Hematopoietic multipotent progenitor cell treated with erythropoietin and hydrocortisone succinate and interleukin-3 and kit ligand, for 8 days (in vitro differentiated cells): Measurements from ENCODE around the gene HSPB3.
"Not testable (repeated sequence)": the region's sequence is repeated elsewhere in the genome, so short reads cannot be mapped to it uniquely, and the experiment has no call there.

Experiments used
- DNase-seq: peaks from one replicate; pipeline ENCODE4 v3.0.0-alpha.2; 2015

HSPB3 gene, protein sequence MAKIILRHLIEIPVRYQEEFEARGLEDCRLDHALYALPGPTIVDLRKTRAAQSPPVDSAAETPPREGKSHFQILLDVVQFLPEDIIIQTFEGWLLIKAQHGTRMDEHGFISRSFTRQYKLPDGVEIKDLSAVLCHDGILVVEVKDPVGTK

DNA sequence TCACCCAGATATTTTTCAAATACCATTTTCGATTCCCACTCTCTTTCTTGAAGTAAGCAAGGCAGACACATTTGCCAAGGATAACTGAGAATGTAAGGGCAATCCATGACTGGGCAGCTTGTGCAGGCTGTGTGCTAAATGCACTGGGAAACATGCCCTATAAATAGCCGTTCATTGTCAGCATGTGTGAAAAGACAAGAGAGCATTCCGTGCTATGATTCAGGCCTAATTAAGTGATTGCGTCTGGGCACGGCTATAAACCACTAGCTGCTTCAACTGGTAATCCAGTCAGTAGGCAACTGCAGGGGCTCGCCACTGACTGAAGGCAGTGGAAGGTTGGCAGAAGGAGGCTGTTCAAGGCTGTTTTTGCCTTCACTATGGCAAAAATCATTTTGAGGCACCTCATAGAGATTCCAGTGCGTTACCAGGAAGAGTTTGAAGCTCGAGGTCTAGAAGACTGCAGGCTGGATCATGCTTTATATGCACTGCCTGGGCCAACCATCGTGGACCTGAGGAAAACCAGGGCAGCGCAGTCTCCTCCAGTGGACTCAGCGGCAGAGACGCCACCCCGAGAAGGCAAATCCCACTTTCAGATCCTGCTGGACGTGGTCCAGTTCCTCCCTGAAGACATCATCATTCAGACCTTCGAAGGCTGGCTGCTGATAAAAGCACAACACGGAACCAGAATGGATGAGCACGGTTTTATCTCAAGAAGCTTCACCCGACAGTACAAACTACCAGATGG is at the start of gene HSPB3:
Gene HSPB3 (plus strand): TSS at position 287 of the 745 bp plus-strand sequence. CDS start 91 bp downstream, at position 378.
- no peak for DNase-seq

DNA sequence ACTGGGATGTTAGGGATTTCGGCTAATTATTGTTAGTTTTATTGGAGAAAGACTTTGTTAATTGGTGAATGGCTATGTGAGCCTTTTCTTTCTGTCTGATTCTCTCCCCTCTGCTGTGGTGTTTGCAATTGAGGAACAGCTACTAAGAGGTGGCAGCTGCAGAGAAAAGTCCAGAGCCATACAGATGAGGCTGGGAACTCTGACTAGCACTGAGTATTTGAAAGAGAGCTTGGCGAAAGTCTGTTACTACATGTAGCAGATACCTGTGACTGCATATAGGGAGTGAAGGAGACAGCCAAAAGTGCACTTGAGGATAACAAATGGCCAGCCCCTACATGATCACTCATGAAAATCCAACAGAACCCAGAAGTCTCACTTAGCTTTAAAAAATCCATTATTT is 44.3 kb upstream of the HSPB3 start:
- DNase-seq: no peak

DNA sequence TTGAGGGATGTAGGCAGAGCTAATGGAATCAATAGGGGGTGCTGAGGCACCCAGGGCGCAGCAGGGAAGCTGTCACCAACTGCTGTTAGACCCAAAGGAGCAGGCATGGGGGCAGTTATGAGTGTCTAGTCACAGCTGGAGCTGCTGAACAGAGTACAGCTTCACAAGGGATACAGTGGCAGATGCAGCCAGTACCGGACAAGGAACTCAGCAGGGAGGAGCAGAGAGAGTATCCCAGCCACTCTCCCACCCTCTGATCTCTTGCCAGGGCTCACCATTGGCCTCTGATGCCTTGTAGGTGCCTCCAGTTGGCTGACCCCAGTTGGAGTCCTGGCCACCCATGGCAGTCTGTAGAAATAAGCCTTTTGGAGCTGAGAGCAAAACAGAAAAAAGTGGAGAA is 42.6 kb upstream of the HSPB3 start:
- DNase-seq: no peak

DNA sequence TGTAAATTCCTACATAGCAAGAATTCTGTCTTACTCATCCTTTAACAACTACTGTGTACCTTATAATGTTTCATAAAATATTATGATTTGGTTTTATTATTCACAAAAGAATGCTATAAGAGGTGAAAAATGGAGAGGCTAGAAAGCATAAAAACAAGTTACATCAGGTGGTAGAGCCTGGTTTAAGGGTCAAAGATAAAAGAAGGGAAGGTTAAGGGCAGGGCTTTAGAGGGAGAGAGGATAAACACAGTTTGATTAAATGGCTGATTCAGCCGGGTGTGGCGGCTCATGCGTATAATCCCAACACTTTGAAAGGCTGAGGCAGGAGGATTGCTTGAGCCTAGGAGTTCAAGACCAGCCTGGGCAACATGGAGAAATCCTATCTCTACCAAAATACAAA is 40.4 kb upstream of the HSPB3 start:
- DNase-seq: no peak

DNA sequence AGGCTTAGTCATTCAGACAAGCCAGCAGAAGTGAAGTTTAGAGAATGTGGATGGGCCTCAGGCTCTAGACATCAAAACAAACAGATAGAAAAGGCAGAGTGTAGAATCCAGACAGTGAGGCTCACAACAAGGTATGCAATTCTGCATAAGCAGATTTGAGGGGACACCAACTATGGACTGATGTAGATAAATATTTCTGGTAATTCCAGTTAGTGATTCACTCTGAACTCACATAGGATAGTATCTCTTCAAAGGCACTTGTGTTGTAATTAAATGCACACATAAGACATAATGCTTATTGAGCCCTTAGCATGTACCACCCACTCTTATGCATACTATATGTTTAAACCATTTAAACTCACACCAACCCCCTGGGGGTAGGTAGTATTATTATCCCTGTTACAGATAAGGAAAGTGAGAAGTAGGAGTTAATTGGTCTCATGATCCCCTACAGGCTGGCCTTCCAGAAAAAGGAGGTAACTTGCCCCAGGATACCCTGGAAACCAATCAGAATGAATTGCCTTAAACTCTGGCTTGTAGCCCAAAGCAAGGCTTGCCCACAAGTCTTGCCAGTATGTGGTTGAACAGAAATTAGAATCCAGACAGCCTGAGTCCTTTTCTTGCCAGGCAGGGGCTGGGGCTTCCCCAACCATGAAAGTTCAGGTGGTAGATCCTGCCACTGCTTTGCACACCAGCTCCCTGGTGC is 39.5 kb upstream of the HSPB3 start:
- DNase-seq: peak; percentile 16

DNA sequence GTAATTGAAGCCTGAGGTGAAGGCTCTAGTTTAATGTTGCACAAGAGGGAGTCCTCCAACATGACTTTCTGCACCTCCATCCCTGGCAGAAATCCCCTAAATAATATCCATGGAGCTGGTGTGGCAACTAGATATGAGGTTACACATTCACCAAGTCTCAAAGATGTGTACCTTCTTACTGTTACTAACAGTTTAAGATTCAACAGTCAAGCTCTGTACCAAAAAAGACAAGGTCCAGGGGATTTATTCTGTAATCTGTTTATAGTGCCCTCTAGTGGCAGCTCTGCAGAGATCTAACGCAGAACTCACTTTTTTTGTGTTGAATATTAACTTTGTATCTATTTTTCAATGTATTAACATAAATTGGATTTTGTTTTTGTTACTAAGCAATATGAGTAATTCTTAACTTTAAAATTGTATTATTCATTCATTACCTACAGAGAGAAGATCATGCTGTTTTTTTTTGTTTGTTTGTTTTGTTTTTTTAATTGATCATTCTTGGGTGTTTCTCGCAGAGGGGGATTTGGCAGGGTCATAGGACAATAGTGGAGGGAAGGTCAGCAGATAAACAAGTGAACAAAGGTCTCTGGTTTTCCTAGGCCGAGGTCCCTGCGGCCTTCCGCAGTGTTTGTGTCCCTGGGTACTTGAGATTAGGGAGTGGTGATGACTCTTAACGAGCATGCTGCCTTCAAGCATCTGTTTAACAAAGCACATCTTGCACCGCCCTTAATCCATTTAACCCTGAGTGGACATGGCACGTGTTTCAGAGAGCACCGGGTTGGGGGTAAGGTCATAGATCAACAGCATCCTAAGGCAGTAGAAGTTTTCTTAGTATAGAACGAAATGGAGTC is 35.7 kb upstream of the HSPB3 start:
- DNase-seq: peak; percentile 77

DNA sequence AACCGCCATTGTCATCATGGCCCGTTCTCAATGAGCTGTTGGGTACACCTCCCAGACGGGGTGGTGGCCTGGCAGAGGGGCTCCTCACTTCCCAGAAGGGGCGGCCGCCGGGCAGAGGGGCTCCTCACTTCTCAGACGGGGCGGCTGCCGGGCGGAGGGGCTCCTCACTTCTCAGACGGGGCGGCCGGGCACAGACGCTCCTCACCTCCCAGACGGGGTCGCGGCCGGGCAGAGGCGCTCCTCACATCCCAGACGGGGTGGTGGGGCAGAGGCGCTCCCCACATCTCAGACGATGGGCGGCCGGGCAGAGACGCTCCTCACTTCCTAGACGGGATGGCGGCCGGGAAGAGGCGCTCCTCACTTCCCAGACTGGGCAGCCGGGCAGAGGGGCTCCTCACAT is 35.0 kb upstream of the HSPB3 start:
- DNase-seq: not testable (repeated sequence)

DNA sequence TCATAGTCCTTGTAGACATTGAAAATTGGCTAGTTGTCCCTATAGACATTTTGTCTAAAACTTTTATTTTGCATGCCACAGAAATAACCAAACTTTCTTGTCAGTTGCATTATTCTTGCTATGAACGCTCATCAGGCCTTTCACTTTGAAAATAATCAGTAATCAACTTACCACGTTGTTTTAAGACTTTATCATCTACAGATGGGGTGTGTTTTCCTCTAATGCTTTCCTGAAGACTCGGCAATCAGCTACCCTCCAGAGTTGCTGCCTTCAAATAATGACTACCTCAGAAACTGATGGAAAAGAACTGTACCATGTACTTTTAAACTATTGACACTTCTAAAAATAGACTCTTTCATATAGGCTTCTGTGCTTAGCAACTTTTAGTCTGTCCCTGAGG is 33.5 kb upstream of the HSPB3 start:
- peak; percentile 51 for DNase-seq

DNA sequence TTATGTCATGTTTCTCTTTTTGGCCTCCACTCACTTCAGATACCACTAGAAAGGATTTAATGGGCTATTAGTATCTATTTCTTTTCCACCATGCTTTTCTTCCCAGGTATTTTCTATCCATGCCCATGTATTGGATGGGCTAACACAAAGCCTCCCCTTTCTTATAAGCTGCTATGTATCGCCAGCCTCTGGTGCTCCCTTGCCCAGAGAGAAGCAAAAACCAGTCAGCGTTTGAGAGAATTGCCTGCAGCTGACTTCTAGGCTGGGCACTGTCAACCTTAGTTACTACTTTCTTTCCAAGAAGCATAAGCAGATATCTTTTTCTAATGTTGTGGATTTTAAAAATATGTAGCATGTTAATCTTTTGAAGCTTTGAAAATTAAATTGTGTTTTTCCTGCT is 30.2 kb upstream of the HSPB3 start:
- DNase-seq: no peak

DNA sequence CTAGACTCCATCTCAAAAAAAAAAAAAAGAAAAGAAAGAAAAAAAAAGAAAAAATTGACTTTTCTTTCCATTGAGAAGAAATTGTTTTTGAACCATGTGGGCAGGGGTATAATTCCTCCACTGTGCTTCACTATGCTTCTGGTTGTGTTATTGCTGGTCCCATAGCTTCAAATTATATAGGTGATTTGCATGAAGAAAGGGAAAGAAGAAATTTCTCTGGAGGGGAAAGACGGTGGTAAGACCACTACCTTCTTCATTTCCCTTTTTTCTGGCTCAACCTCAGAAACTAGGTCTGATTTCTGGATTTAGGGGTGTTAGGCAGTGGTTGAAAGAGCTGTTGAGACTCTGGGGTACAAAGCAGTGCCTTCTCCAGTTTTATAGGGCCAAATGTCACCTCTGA is 29.3 kb upstream of the HSPB3 start:
- DNase-seq: no peak

DNA sequence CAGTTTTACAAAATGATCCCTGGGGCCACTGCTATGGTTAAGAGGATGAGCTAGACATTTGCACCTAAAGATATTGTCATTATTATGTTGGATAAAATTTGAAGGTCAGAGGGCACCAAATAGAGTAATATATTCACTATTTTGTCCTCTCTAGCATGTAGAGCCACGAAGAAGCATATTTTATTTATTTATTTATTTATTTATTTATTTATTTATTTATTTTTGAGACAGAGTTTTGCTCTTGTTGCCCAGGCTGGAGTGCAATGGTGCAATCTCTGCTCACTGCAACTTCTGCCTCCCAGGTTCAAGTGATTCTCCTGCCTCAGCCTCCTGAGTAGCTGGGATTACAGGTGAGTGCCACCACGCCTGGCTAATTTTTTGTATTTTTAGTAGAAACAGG is 20.8 kb upstream of the HSPB3 start:
- DNase-seq: not testable (repeated sequence)

DNA sequence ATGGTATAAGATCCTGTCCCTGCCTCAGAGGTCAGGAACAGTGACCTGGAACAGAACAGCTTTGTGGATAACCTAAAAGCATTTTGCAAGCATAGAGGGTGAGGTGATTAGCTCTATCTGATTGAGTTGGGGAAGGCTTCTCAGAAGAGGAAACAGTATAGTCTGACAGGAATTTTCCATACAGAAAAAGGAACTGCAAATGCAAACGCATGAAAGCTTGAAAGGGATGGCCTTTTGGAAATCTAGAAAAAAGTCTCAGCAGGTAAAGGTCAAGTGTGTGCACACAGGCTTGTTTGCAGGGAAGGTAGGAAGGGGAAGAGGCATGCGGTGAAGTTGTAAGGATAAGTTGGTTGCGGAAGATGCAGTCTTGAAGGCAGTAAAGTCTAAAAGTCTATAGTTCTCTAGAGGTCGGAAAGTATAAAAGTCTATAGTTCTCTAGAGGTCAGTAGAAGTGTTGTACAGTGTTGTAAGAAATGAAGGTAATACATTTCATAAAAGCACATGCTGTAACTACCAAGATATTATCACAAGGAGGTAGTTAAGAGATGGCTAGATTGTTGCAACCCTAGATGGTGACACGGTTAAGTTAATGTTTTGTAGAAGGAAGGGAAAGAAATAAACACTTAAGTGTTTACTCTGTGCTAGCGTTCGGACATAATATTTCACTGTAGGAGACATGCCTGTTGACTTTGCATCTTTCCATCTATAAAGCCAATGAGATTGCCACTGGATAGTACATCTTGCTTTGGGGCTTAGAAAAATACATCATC is 16.7 kb upstream of the HSPB3 start:
- DNase-seq: peak; percentile 9

DNA sequence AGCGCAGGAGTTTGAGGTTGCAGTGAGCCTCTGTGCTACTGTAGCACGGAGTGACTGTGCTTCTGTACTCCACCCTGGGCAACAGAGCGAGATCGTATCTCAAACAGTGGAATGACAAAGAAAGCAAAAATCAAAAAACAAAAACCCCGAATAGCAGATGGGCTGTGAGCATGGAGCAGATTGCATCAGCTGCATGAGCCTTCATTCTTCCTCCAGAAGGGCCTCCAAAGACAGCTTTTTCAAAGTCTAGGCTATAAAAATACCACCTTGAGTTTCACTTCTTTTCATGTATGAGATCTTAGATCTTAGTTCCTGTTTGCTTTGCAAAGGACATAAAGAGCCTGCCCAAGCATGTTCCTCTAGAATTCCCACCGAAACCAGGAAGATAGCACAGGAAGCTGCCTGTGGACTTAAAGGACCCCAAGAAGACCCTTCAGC is 15.0 kb upstream of the HSPB3 start:
- DNase-seq: no peak

DNA sequence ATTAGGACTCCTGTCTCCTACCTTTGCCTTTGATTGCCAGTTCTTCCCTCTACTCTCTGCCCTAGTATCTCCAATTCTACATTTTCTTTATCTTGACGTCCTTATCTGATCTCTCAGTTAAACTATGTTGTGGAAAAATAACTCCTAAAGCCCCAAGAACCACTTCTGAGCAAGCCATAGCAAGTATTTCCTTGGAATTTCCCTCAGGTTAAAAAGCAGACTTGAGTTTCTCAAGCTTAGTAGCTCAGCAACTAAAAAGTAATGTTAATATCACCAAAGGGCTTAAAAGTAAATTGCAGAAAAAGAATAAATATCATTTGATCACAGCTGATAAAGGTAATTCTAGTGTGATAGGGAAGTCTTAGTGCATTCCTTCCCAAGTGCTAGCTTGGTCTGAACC is 13.2 kb upstream of the HSPB3 start:
- no peak for DNase-seq

DNA sequence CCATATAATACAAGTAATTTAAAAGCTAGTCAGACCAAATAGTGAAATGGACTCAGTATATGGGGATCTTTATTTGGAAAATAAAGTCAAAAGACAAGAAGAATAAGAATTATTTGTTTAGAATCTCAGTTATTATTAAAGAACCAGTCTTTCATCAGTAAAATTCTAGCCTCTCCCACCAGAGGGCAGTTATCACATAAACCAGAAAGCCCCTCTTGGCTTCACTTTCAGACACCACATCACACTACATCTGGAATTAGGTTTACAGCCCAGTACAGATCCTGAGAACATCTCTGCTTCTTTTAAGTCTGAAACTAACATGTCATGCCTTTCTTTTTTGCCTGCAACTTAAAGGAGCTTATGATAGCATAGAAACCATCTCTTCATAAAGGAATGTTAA is 12.2 kb upstream of the HSPB3 start:
- DNase-seq: peak; percentile 59

DNA sequence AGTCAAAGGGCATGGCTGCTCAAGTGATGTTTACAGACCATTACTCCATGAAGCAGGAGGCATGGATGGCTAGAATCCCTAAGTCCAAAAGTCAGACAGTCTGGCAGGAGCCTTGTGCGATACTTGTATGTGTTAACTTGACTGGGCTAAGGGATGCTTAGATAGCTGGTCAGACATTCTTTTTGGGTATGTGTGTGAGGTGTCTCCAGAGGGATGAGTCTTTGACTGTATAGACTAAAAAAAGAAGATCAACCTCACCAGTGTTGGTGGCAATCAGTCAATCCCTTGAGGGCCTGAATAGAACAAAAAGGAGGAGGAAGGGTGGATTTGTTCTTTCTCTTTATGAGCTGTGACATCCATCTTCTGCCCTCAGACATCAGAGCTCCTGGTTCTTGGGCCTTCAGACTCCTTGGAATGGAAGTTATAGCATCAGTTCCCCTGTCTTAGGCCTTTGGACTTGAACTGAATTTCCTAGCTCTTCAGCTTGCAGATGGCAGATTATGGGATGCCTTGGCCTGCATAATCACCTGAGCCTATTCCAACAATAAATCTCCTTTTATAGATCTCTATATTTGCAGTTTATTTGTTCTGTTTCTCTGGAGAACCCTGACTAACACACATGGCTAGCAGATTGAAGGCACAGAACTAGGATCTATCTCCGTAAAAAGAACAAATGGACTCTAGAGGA is 9.7 kb upstream of the HSPB3 start:
- no peak for DNase-seq

DNA sequence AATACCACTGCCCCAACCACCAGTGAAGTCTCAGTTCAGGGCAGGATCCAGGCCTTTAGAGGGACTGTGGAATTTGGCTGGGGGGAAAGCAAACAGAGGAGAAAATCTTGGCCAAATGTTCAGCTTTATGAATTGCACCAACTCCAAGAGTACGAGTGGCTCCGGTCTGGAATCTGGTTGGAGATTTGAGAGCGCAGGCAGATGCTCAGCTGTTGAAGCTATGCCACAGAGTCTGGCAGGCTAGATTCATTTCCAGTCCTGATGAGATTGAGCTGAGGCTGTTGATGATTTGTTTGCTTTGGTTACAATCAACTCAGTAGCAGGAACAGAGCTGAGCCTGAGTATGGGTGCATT is 9.1 kb upstream of the HSPB3 start:
- no peak for DNase-seq

DNA sequence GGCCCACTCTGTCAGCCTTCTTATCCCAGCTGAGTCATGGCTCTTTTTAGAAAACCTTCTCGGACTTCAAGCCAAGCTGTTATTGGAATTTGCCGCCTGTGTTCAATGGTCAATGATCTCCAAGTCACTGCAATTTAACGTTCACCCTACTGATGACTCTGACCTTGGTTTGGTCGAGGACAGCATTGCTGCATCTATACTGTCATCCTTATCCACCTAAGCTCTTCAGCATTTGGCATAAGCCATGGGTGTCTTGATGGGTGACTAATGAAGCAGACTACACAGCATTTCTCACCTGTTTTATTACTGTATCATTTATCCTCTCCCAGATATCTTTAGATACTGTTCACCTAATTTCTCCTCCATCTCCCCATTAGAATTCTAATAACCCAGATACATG is 5.6 kb upstream of the HSPB3 start:
- DNase-seq: no peak

DNA sequence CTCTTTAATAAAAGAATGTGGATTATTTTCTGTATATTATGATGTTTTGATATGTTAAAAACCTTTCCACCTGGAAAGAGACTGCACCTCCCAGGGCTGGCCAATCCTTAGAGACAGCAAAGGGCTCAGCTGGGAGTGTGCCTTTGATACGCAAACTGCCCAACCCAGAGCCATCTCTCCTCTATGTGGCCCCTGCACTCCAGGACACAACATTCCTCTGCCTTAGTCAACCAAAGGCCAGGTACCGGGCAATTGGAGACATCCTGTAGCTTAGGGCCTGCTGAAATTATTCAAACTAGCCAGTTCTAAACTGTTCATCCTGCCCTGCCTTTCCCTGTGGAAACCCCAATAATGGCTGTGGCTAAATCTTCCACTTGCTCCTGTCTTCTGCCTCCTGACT is 5.0 kb upstream of the HSPB3 start:
- DNase-seq: no peak

DNA sequence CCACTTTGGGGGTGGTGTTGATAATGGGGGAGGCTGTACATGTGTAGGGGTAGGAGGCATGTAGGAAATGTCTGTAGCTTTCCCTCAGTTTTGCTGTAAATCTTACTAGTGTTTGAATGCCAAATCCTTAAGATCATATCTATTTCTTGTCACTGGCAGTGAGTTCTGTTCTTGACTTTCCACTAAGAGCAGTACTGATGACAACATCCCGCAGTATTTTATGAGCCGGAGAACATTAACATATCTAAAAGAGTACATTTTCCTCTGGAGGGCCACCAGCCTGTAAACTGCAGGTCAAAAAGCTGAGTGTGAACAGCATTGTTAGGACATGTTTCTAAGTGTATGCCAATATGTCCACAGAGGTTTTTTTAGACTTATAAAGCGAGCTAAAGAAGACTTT is 2.5 kb upstream of the HSPB3 start:
- DNase-seq: no peak

DNA sequence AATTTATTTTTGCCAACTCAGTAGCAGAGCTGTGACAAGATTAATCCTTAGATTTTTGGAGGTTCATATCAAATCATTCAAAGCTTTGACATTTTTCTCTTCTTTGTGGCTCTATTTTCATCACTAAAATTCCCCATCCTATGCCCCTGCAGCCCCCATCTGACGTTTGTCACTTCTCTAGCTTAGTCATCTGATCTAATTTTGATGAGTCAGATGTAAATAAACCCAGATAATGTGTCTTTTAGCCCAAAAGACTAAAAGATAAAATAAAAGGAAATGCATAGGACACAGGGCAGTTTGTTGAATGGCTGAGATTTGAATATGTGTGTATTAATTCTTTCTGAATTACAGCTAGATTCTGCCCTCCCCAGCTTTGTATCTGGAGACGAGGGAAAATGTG is 897 bp upstream of the HSPB3 start:
- DNase-seq: no peak
